HG03354 (cell line): ENCODE results near the gene LCLAT1.

Experiments
- ATAC-seq: cut with Tn5 transposase; IDR thresholded peaks from one replicate; pipeline ENCODE4 v1.9.1; 2021; ENCODE audit warnings: mild to moderate bottlenecking; ENCODE audit not compliant: unreplicated experiment, poor library complexity, severe bottlenecking

The LCLAT1 gene

DNA sequence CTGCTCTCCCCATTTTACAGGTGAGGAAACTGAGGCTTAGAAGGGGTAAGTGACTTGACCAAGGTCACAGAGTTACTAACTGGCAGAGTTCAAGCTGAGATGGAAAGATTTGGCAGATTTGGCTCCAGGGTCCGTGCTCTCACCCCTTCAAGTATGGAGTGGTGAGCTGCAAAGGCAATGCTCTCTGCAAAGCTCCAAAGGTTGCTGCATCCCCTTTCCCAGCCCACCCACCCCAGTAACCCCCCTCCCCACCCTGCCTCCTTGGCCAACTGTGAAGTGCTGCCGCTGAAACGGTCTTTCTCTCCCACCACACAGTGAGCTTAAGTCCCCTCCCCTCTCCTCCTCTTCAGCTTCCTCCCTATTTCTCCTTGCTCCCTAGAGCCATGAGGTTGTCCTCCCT is 207.4 kb downstream of the LCLAT1 start:
- ATAC-seq: no peak

DNA sequence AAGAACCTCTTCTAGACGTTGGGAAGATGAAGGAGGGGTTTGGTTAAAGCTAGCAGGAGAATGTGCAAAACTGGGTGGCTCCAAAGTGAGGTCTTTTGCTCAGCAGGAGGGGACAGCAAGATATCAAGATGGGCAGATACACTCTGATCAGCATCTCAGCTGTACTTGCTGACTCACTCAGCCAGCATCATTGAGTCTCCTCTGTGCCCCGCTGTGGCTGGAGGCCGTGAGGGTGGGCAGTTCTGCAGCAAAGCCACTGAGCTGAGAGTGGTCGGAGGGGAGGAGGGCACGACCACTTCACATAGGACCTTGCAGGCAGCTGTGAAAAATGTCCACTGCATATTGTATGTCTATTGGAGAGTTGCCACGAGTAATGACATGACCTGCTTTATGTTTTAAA is 208.2 kb downstream of the LCLAT1 start:
- ATAC-seq: no peak

DNA sequence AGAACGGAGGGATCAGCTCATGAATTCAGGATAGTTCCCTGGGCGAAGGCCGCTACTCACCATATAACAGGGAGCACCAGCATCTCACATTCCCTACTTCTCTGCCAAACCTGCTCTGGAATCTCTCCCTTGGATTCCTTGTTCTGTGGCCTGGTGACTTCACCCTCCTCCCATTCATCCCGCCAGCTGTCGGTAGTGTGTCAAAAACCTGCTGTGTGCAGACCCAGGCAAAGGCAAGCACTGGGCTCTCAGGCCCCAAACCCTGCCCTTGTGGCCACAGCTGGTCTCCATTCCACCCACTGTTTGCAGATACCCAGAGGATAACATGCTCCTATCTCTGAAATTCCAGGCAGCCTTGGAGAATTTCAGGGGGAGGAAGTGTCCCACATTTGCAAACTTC is 208.6 kb downstream of the LCLAT1 start:
- ATAC-seq: no peak

DNA sequence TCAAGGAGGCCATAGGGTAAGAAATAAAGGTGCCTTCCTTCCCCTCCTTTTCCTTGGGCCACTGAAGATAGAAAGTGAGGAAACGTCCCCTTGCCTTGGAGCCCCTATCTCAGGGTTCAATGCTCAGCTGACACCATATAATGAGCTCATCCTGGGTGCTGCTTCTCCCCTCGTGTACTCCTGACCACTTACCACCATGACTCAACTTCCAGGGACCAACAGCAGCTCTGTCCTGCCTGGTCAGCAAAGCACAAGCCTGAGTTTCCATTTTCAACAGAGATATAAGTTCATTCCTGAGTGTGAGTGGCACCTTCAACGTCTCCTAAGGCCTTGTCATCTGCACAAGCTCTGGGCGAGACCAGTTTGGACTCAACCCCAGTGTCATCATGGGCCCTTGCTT is 209.0 kb downstream of the LCLAT1 start:
- ATAC-seq: no peak

DNA sequence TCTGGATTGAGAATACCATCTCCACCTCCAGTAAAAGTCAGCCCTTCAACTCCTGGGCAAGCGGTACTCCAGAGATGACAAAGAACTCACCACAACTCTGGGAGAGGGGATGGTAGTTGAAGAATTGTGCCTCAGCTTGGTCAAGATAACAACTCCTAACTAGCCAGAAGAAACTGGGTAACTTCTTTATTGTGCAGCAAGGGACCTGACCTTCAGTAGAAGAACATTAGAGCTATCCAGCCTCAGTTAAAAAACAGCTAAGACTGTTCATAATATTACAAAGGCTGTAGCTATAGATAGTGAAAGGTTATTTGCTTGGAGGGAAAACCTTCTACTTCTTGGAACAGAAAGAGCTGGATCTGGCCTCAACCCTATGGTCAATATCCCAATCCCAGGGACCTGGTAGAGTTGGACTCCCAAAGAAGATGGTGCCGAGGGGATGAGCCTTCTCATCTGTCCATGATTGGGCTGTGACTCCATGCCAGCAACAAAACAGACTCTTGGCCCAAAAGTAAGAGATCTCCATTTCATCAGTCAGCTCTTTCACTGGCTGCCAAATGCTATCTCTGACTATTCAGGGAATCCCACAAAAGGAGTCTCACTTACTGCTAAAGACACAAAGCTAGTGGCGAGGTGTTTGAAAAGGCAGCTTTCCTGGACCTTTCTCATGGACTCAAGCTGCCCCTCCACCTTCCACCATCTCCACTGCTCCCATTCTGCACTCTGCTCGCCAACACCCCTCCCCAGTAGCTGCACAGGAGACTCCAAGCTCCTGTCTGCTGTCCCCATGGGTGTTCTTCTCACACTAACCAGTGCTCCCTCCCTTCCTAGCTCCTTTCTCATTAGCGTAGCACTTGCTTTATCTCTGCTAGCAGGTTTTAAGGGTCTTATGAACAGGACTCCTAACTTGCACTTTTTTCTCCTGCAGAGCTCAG is 214.4 kb downstream of the LCLAT1 start:
- no peak for ATAC-seq

DNA sequence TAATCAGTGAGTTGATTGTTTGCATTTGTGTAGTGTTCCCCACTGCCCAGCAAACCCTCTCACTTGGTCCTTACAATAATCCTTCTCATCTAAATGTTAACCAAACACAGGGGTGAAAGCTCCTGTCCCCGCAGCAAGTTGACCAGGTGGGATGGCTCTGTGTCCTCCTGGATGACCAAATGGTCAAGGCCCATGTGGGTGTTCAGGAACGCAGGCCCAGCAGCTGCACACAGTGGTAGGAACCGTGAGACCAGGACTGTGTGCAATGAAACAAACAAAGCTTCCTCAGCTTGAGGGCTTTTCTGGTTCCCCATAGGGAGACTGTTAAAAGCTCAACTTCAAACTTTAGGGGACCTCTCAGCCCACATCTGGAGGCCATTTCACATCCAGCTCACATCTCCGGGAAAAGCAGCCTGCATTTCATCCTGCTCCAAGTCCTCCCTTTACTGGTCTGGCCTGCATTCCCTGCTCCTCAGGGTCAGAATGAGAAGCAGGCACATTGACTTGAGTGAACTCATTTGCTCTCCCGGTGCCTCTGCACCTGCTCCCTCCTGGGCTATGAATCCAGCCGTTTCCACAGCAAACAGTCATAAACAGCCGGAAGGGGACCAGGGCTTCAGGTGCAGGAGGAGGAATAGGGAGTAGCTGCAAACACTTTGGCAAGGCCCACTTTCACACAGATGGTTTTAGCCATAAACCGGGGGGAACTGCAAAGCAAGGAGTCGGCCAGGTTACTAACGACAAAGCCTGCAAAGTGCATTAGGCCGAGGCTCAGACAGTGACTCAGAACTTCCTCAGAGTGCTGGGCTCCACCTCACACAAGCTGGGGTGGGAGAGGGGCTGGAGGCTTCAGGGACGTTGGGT is 215.5 kb downstream of the LCLAT1 start:
- no peak for ATAC-seq

DNA sequence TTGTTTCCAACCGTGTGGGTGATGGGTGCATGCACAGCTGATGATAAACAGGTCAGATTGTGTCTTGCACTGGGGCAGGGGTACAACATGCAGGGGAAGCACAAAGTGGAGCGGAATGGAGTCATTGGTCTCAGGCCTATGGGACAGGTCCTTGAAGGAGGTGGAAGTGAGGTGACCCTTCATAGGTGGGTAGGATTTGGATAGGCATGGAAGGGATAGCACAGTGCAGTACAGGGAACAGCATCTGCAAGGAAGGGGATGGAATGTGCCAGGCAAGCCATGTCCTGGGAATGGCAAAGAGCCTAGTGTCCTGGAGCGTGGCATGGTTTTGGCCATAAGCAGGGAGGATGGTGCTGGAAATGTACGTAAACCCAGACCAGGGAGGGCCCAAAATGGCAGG is 216.3 kb downstream of the LCLAT1 start:
- no peak for ATAC-seq

DNA sequence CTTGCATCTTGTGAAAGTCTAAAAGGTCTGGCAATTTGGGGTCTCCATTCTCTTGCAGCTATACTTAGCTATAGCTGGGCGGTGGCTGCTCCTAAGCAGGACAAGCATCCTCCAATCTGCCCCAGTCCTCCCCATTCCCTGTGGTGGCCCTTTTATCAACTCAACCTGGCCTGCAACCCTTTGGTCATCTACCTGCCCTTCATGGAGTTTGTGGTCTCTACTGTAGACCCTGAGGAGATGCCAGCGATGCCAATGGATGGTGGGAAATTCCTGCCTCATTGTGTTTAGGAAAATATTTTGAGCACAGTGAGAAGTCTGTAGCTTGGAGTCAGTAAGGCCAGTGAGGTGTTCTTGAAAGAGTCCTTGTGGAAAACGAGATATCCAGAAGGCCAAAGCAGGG is 216.8 kb downstream of the LCLAT1 start:
- no peak for ATAC-seq

DNA sequence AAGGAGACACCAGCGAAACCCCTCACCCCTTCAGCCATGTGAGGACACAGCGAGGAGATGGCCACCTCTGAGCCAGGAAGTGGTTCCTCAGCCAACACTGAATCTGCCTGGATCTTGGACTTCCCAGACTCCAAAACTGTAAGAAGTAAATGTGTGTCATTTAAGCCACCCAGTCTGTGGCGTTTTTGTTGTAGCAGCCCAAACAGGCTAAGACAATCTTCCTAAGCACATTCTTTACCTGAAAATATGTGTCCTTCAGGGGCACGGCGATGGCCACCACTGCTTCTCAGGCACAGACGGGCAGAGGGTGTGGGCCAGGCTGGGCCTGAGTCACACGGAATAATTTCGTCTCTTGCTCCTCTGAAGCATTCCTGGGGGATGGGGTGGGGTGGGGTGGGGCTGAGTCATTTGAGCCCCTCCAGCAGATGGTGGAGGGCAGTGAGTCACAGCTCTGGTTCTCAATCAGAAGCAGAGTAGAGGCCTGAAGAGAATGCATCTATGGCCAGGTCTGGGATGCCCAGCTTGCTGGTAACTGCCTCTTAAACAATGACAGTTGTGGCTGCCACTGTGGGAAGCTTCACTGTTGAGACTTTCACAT is 217.8 kb downstream of the LCLAT1 start:
- ATAC-seq: no peak

DNA sequence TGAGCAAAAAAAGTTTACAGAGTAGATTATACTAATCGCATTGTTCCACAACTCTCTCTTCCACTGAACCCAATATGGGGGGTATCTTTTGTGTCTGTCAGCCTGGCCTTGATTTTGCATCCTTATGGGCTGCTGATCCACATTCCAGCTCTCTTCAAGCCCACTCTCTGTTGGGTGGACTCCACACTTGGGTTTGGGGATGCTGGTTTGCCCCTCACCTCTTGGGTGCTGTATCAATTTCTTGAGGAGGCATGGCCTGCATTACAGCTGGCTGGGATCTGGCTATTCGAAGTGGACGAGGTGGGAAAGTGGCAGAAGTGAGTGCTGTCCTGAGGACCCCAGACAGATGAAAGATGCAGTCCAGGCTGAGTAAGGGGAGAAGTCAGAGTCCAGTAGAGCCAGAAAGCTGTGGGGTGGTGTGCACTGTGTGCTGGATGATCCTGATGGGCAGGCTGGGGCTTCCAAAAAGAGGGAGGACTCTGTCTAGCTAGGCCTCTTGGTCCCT is 218.8 kb downstream of the LCLAT1 start:
- no peak for ATAC-seq

DNA sequence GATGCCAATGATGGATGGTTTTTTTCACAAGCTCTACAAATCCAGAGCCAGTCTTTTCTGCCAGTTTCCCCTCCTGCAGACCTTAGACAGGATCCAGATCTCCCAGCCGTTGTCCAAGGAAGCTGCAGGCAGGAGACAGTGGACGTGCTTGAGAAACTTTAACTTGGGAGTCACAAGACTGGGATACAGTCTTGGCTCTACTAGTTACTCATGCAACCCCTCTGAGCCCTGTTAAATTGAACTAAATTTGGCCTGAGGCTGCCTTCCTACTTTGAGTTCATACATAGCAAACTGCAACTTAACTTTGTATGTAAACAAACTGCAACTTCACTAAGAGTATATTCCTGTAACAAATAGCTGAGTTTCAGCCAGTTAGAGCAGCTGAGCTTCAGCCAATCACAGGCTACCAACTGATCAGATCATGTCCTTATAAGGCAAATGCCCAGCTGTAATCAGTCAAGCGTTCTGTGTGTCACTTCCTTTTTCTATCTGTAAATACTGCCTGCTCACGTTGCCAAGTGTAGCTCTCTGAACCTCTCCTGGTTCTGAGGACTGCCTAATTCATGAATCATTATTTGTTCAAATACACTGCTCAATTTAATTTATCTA is 219.3 kb downstream of the LCLAT1 start:
- ATAC-seq: peak; percentile 78

DNA sequence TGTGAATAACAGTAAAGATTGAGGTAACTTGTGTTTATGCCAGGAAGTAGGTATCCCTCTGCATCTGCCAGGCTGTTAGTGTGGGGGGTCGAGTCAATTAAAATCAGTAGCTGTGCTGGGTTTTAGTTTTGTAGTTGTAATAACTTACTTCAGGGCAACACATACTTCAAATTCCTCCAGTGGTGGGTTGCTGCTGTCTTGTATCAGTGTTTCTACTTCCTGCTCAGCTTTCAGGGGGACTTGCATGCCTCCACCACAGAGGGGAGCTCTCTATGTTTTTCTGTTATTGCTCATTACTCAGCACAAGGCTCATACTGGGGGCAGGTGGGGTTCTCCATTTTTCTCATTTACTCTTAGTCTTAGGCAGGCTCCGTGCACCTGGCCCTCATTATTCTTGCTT is 223.4 kb downstream of the LCLAT1 start:
- ATAC-seq: no peak

DNA sequence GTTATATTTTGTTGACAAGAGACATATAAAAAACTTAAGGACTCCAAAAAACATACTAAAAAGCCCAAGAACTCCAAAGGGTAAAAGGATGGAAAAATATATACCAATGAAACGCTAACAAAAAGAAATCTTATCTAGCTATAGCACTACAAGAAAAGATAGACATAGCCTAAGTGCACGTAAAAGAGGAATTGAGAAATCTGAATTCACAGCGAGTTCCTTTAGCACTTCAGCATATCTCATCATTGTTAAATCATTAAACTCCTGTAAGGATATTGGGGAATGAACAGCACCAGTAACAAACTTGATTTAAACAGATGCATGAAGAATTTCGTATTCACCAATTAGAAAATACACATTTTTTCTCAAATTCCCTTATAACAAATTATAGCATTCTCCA is 226.1 kb downstream of the LCLAT1 start:
- no peak for ATAC-seq

DNA sequence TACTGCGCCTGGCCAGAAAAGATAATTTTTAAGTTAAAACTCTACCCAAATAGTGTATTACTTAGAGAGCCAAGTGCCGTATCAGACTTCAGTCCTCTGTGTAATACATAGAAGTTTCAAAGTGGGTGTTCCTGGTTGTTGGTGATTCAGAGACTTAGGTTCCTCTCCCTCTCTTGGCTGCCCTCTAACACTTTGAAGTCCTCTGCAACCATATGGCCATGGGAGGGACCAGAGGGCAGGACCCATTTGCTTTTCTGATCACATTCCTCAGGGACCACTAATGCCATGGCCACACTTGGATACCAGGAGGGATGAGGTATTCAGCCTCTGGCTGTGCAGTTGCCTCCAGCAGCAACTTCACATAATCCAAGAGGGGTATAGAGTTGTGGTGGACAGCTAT is 228.7 kb downstream of the LCLAT1 start:
- no peak for ATAC-seq

DNA sequence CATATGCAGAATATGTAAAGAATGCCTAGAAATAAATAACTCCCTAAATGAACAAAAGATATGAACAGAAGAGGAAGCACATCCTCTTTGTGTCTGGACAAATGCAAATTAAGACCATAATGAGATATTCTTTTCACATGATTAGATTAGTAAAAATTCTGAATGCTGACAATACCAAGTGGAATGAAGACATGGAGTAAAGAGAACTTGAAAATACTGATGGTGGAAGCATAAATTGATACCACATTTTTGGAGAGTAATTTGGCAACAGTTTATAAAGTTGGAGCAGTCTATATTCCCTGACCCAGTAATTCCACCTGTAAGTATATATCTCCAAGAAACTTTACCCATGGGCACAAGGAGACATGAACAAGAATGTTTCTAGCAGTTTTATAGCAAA is 230.2 kb downstream of the LCLAT1 start:
- ATAC-seq: no peak

DNA sequence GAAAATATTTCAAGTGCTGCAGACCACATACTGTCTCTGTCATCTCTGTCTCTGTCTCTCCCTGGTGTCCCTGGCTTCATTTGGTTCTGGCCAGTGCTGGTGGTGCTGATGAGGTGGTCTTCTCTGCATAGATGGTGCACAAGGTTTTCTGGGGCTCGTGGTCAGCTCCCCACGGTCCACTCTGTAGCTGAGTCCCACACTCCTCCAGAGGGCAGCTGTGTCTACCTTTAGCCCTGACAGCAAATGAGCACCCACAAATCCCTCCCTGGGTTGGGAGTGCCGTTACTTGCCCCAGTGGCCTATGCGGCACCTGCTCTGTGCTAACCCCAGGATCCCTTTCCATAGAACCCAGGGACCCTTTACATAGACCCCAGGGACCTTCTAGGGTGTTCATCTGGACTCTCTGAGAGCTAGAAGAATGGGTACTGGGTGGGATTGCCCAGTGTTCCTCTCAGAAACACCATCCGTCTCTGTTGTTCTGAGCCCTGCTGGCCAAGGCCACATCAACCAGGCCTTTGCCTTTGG is 230.9 kb downstream of the LCLAT1 start:
- no peak for ATAC-seq

DNA sequence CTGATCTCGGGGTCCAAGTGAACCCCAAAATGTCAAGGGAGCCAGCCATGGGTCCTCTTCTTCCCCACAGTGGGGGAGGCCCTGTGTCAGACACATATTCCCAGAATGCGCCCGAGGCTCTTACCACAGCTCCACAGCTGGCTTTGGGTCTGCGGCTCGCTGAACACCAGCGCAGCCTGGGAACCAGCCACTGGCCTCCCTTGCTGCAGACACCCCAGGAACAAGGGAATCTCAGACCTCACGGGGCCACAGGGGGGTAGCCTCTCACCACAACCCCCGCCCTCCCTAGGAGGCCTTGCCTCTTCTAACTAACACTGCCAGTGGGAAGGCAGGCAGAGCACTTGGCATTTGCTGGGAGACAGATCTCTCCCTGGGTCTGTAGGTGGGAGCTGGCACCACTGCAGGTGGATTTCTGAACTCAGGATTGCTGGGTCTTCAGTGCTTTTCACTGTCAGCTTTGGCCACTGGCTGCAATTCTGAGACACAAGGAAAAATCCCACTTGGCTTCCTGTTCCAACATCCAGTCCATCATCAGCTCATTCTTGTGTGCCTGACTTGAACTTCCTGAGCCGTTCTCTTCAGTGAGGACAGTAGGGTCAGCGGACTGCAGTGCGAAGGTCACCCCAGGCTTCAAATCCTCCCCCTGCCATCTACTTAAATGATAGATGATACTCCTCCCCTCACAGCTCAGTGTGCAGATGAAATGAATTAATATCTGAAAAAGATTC is 231.5 kb downstream of the LCLAT1 start:
- ATAC-seq: no peak

DNA sequence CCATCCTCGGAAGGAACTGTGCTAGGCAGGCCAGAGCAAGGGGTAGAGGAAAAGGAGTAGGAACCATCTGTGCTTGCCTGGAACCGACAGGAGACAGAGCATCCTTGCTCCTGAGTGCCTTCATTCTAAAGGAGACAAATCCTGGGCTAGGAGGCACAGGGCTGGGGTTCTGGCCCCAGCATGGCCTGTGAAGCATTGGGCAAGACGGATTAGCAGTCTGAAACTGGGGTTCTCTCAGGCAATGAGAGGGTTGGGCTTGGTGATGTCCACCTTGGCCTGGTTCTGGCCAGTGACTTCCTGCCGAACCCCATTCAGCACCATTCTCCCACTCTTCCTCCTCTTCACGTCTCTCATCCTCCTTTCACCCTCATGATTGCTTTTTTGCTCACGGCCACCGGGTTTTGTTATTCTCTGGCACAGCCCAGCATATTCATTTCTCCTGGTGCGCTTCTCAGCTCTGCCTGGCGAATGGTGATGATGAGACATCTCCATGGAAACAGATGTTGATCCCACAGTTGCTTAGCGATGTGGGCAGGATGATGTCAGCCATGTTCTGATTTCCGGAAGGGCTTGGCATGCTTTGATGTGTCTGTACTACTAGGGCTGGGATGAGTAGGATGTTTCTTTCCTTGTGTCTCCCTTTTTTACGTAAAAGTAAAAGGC is 232.5 kb downstream of the LCLAT1 start:
- no peak for ATAC-seq

DNA sequence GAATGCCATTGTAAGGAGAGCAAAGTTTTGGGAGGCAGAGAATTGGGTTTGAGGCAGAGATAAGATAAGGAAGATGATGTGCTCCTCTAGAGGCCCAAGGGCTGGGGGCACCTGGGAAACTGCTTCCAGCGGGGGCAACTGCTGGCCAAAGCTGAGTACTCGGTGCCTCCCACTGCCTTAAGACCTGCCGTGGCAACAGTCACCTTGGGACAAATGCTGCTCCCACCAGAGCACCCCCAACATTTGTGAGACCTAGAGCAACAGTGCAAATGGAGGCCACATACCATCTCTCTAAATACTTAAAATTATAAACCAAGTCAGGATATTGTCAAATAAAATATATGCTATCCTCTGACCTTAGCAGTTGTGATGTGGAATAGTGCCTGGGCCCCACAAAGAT is 233.1 kb downstream of the LCLAT1 start:
- ATAC-seq: no peak
